OCI-LY7 (cell line): Measurements from ENCODE around the gene KDM4F.

ENCODE experiments used
- EZH2phosphoT487 ChIP-seq: fragments of 200-600 bp; sonication (generic); IDR thresholded peaks from 2 replicates; pipeline ENCODE4 v1.6.1; 2018; ENCODE audit warnings: low read depth, borderline replicate concordance, mild to moderate bottlenecking, mixed run types, antibody characterized with exemption, low read length, moderate library complexity, mixed read lengths
- TF ChIP-seq, protein P1 (sequence below): fragments of 200-600 bp; sonication (generic); conservative IDR thresholded peaks from 2 replicates; pipeline ENCODE4 v1.5.1; 2014; ENCODE audit warnings: mild to moderate bottlenecking, antibody characterized with exemption, low read length, moderate library complexity, mixed read lengths

- TF ChIP-seq, protein P1, sequence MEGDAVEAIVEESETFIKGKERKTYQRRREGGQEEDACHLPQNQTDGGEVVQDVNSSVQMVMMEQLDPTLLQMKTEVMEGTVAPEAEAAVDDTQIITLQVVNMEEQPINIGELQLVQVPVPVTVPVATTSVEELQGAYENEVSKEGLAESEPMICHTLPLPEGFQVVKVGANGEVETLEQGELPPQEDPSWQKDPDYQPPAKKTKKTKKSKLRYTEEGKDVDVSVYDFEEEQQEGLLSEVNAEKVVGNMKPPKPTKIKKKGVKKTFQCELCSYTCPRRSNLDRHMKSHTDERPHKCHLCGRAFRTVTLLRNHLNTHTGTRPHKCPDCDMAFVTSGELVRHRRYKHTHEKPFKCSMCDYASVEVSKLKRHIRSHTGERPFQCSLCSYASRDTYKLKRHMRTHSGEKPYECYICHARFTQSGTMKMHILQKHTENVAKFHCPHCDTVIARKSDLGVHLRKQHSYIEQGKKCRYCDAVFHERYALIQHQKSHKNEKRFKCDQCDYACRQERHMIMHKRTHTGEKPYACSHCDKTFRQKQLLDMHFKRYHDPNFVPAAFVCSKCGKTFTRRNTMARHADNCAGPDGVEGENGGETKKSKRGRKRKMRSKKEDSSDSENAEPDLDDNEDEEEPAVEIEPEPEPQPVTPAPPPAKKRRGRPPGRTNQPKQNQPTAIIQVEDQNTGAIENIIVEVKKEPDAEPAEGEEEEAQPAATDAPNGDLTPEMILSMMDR, result no peak
- no peak for TF ChIP-seq EZH2phosphoT487
These were observed 24.3 kb upstream of the KDM4F start, which contains the start of gene KDM4E for GRCh38 chr11:95024958-95025357.
